Activated CD8-positive, alpha-beta memory T cell treated with anti-CD3 and anti-CD28 coated beads for 1 hour (primary cell): ENCODE measurements around the gene MAN1C1.
"Not testable (repeated sequence)": the region's sequence is repeated elsewhere in the genome, so short reads cannot be mapped to it uniquely, and the experiment has no call there.

Experiments used
- DNase-seq, 2 donors: peaks; one replicate each; pipeline ENCODE4 v3.0.0-alpha.2; 2020; ENCODE audit warnings: low read depth in 1 of 2; ENCODE audit errors: extremely low read depth in 1 of 2

Gene MAN1C1

GRCh38 chr1:25631750-25632485 lies 15.3 kb downstream of the MAN1C1 start:
- no peak for DNase-seq

DNA sequence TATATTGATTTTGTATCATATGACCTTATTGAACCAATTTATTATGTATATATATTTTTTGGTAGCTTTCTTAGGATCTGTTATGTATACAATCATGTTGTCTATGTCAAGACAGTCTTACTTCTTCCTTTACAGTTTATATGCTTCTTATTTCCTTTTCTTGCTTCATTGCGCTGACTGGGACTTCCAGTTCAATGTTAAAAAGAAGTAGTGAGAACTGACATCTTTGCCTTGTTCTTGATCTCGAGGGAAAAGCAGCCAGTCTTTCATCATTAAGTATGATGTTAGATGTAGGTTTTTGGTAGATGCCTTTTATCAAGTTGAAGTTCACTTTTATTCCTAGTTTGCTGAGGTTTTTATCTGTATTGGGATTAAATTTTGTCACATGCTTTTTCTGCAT lies 17.5 kb downstream of the MAN1C1 start:
- no peak for DNase-seq

DNA sequence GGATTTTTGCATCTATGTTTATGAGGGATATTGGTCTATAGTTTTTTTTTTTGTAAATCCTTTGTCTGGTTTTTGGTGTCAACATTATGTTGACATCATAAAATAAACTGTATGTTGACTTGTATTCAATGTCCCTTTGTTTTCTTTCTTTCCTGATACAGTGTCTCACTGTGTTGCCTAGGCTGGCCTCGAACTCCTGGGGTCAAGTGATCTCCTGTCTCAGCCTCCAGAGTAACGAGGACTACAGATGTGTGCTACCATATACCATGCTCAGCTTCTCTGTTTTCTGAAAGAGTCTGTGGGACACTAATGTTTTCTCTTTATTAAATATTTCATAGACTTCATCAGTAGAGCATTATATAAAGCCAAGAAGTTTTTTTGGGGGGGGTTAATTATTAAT lies 18.3 kb downstream of the MAN1C1 start:
- DNase-seq: no peak

GRCh38 chr1:25636141-25636540 lies 19.6 kb downstream of the MAN1C1 start:
- DNase-seq: not testable (repeated sequence)

GRCh38 chr1:25640646-25641328 lies 24.2 kb downstream of the MAN1C1 start:
- no peak for DNase-seq

- DNase-seq: no peak
These were observed 24.7 kb downstream of the MAN1C1 start for GRCh38 chr1:25641329-25641725.

DNA sequence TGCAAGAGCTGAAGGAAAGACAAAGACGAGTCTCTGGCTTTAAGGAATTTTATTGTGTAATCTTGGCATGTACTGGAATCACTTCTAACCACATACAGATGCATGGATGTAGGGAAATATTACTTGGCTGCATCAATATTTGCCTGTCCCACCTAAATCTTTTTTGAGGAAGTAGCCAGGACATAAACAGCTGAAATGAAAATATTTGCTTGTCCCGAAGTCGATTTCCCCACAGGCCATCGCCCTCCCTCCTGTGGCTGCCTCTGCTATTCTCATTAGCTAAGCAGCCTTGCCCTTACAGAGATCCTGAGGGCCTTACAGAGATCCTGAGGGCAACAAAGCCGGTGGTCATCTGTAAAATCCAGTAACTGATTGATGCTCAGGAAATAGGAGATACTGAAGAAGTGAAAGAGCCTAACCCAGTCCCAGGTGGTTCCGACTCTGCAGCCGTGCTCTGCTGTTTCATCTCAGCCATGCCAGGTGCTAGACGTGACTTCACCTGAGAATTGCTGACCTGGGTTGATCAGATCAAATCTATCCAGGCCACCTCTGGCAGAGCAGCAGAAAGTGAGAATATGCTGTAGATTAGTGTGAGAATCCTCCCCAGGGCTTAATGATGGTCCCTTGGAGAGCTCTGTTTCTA lies 25.5 kb downstream of the MAN1C1 start:
- DNase-seq: no peak

DNA sequence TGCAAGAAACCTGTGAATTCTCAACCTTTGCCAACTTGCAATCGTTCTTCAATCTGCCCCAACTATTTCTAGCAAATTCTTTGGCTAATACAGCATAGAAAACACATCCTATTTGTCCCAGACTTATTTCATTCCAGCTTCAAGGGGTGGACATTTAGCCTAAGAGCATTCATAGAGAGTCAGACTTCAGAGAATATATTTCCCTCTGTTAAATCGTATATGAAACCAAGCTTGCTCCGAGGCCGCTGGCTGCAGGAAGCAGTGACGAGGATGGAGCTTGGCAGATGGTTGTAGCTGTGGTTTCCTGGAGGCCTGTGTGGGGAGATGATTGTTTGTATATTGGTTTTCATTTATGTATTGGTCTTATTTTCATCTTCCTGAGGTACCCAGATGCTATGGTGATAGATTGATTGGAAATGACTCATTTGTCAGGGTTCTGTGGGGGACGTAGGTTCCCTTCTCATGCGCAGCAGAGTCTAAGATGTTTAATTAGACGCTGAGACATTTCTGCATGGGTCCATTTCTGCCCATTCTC lies 26.1 kb downstream of the MAN1C1 start:
- peak; percentile 43 to 49 for DNase-seq

DNA sequence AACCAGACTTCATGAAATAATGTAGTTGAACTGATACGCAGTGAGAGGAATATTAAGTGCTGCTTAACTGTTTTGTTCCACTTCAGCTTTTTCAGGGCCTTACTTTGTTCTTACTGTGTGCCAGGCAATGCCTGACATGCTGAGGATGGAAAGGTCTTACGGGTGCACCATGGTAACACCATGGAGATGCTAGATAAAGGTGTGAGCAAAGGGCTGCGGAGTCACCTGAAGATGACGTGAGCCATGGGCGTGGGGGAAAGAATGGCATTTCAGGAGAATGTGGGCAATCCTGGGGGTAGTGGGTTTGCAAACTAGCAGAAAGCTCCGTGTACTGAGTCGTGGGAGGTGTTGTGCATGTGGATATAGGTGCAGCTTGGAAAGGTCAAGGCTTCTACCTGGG lies 27.3 kb downstream of the MAN1C1 start:
- no peak for DNase-seq

DNA sequence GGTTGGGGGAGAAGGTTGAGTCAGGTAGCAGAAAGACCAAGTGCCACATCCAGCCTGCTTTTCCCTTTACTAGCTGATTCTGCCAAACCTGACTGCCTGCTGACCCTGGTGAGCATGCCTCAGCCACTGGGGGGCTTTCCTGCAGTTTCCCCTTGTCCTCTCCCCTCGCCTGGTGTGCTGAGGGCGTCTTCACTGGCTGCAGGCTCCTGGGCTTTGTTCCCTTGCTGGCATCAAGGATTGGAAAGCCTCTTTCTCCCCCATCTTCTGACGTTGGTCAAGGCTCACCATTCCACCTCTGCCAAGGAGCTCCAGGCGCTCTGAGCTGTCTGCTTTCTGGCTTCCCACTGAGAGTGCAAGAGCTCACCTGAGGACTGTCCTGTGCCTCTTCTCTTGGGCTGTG lies 28.4 kb downstream of the MAN1C1 start:
- DNase-seq: no peak

DNA sequence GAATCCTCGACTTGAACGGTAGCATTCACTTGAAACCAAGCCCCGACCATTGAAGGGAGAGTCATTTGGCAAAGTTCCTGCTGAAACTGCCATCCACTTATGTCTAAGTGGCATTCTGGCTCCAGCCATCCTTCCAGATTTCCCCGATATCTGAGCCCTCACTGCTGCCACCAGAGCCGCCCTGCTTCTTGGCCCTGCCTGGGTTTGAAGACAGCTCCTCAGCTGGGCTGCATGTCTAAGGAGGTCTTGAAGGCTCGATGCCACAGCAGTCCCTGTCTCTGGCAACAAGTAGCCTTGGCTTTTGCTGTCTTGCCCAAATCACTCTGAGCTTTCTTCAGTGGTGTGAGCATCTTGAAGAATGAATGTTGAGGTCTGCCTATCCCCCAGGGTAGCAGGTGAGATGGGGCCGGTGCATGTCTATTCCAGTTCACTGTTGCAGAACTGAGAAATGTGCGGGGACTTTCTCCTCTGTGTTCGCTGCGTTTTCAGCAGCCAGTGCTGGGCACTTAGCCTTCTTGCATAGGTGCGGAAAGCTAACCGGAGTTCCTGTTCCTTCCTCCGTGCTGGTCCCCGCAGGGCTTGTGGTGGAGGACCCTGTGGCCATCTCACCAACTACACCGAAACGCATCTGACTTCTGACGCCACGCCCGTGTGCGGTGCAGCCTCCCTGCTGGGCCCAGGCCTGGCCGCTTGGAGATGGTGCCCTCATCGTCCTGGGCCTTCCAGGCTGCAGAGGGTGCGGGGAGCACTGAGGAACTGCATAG lies 29.2 kb downstream of the MAN1C1 start:
- DNase-seq: no peak

DNA sequence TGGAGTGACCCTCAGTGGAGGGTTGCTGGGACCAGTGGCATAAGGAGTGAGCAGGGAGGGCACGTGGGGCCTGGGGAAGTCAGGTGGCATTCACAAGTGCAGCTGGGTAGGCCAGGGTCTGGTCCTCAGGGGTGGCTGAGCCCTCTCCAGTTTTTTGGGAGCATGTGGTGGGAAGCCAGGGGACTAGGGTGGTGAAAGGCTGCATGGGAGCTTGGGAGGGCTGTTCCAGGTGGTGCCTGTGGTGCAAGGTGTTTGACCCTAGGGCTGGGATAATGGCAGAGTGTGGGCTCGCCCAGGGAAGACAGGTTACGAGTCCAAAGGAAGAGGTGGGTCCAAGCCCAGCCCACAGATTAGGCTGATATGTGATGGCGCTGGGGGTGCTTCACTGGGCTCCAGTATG lies 30.5 kb downstream of the MAN1C1 start:
- no peak for DNase-seq

DNA sequence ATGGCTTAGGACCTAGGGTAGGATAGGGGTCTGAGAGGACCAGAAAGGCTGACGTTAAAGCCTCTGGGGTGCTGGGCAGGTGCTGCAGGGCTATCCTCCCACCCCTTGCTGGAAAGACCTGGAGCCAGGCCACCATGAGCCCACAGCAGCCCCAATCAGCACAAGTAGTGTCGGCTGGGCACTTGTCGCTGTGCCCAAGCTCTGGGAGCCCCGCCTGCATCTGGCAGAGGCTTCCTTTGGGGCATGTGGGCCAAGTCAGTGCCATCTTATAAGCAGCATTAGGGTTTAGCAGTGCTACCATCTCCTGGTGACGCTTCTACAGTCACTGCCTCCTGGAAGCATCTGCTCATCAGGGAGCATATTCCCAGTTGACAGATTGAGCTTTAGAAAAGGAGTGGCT lies 31.3 kb downstream of the MAN1C1 start:
- no peak for DNase-seq

GRCh38 chr1:25648681-25649440 lies 32.3 kb downstream of the MAN1C1 start:
- DNase-seq: no peak

- no peak for DNase-seq
These were observed 33.1 kb downstream of the MAN1C1 start for GRCh38 chr1:25649505-25650288.

DNA sequence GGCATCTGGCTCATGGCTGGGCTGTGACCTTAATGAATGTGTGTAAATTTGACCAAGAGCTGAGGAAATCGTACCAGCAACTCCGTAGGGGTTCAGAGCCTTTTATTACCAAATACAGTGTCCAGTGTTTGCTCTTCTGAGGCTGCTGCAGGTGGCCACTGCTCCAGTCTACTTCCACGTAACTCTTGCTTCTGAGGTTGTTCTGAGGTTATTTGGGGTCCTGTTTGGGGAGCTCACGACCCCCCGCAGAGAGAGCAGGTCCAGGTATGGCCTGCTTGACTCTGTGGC lies 33.6 kb downstream of the MAN1C1 start:
- no peak for DNase-seq

- no peak for DNase-seq
These were observed 34.5 kb downstream of the MAN1C1 start for GRCh38 chr1:25651036-25651640.

DNA sequence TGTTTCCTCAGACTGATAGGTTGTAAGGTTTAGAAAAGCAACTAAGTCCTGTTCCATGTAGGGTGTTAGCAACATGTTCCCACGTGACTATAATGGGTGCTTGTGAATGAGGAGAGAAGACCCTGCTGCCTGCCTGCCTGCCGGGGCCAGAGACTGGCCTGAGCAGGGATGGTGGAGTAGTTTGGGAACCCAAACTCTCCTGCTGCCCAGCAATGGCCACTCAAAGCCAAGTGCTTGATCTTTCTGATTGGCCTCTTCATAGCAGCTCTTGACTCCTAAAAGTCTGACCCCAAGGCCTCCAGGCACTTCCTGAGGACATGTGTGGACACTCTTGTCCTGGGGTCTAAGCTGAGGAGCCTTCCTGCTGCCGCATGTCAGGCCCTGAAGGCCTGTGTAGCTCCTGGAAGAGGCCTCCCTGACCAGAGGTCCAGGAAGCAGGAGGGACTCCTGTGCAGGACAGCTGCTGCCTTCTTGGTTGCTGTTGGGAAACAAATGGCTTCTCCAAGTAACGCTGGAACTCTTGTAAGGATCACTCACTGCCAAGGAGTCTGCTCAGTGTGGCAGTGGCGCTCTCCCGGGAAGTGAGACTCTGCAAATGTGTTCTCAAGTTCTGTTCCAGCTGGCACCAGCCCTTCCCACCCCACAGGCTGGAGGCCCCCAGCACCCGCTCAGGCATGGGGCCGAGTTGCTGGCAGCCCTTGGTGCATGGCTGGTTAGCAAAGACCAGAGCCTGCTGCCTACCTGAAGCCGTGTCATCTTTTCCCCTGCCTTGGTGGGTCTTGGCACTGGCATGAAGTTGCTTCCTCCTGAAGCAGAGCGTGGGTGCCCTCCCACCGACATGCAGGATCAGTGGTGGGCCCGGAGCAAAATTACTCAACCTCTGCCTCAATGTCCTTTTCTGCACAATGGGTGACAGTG lies 35.5 kb downstream of the MAN1C1 start:
- DNase-seq: no peak
